HG03196 (cell line): Measurements from ENCODE around the gene SLC35F3.
"Not testable (repeated sequence)": the region's sequence is repeated elsewhere in the genome, so short reads cannot be mapped to it uniquely, and the experiment has no call there.

ENCODE experiments used
- ATAC-seq: cut with Tn5 transposase; IDR thresholded peaks from one replicate; pipeline ENCODE4 v1.9.1; 2021; ENCODE audit not compliant: unreplicated experiment

The SLC35F3 gene

GRCh38 chr1:234243521-234244260 lies 339.2 kb downstream of the SLC35F3 start:
- no peak for ATAC-seq

DNA sequence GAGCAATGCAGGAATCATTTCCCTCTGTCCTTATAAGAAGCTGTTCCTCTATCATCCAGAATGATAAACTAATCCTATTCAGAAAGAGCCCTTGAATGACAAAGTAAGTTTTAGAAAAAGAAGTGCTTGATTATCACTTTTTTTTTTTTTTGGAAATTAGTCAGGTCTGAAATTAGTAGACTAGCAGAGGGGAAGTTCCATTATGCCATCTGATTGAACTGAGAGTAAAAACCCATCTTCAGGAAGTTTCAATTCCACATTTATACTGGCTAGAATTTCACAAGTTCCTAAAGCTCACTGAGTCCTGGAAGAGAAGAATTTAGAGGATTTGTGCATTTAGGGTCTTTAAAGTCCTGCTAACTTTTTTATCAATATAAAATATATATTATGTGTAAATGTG lies 340.0 kb downstream of the SLC35F3 start:
- no peak for ATAC-seq

- peak; percentile 95 for ATAC-seq
These were observed 342.2 kb downstream of the SLC35F3 start for GRCh38 chr1:234246638-234247116.

GRCh38 chr1:234247746-234248145 lies 343.3 kb downstream of the SLC35F3 start:
- not testable (repeated sequence) for ATAC-seq

DNA sequence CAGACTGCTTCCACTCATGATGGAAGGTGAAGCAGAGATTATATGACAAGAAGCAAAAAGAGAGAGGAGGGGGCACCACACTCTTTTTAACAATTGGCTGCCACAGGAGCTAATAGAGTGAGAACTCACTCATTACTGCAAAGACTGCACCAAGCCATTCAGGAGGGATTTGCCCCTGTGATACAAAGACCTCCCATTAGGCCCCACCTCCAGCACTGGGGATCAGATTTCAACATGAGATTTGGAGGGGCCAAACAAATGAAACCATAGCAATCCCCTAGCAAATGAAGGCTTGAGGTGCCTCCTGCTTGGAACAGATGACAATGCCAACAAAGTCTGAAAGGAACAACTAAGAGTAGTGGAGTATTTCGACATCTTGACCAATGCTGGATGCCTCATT lies 346.3 kb downstream of the SLC35F3 start:
- no peak for ATAC-seq

GRCh38 chr1:234253732-234254131 lies 349.3 kb downstream of the SLC35F3 start:
- ATAC-seq = no peak

DNA sequence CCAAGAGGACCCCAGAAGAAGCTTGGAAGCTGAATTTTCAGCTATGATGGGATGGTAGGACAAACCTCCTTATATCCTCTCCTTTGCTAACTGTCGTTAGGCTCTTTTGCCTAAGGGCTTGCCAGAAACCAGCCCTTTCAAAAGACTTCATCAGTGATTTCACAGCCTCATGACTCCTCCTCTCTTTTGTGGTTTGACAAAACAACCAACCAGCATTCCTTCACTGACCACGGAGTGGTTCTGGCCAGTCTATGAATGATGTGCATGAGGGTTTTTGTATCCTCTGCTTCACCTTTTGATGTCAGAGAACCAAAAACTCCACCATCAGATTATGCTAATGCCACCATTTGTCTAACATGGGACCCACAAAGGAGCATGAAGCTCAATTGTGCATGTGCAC lies 351.9 kb downstream of the SLC35F3 start:
- ATAC-seq = no peak

DNA sequence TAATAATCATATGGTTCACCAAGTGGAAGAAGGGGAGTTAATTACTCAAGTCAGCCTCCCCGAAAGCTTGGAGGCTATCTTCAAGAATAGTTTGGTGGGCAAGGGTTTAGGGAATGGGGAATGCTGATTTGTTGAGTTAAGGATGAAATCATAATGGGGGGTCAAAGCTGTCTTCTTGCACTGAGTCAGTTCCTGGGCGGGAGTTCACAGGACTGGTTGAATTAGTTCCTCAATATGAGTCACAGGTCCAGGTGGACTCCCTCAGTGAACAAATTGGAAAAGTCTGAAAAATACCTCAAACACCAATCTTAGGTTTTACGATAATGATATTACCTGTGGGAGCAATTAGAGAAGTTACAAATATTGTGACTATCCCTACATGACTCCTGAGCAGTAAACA lies 353.6 kb downstream of the SLC35F3 start:
- ATAC-seq = no peak

DNA sequence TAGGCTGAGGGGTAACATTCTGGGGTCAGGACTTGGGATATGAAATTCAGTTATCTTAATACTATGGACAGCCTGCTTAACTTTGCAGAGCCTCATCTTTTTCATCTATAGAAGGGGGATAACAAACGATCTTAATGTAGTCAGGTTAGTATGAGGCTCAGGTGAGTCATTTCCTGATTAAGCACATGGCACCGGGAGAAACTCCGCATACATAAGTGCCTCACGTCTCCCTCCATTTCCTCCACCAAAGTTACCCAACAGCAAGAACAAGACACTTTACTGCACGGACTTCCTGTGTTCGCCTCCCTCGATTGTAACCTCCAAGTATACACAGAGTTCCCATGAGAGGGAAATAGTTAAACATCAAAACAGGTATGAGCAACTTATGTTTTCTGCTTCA lies 356.1 kb downstream of the SLC35F3 start:
- no peak for ATAC-seq

- no peak for ATAC-seq
These were observed 357.1 kb downstream of the SLC35F3 start for GRCh38 chr1:234261545-234261944.

DNA sequence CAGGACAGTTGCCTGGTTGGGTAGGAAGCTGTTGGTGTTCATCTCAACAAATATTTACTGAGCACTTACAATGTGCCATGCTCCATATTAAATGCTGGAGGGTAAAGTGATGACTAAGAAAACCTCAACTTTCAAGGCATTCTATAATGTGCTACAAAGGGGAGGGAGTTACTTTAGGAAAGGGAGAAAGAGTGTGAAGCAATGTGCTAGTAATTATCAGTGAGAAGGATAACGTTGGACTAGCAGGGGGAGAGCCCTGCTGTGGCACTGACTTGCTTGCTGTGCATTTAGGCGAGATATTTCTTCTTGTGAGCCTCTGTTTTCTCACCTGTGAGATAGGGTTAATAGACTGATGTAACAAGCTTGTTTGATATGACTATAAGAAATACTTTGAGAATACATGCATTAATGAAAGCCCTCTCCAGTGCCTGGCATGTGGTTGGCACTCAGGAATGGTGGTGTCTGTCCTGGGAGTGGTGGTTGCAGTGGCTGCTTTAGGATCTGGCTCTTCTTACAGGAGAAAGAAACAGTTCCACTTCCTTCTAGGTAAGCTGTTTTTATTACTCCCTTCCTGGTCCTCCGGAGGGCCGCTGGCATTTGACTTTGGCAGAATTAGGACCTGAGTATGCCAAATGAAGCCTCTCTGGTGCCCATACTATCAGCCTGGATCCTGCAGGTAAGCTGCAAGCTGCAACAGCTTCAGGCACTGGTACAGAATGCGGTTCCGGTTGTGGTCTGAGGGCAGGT lies 357.7 kb downstream of the SLC35F3 start:
- no peak for ATAC-seq

- no peak for ATAC-seq
These were observed 358.3 kb downstream of the SLC35F3 start for GRCh38 chr1:234262754-234263105.

GRCh38 chr1:234264832-234265231 lies 360.4 kb downstream of the SLC35F3 start:
- ATAC-seq = no peak

DNA sequence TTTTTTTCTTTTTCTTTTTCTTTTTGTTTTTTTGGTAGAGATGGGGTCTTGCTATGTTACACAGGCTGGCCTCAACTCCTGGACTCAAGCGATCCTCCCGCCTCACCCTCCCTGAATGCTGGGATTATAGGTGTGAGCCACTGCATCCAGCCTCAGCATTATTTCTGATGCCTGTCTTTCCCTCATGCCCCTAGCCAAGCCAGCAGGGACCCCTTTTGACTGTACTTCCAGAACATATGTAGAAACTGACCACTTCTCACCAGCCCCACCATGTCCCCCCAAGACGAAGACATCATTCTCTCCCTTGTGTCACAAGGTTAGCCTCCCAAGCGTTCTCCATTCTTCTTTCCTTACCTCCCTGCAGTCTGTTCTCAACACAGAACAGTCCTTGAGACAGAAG lies 360.8 kb downstream of the SLC35F3 start:
- no peak for ATAC-seq

DNA sequence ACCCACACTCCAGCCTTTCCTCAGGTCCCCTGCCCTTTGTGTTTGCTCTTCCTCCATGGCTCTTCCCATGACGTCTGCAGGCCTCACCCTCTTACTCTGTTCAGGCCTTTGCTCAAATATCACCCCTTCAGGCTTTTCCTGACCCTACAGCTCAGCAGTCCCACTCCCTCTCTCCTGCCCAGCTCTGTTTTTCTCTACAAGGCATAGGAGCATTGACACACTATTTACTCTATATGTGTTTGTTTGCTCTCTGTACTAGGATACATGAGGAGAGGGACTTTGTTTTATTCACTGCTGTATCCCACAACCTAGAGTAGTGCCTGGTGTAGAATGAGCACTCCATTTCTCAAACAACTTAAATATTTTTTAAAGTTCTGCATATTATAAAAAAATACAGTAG lies 361.4 kb downstream of the SLC35F3 start:
- no peak for ATAC-seq

DNA sequence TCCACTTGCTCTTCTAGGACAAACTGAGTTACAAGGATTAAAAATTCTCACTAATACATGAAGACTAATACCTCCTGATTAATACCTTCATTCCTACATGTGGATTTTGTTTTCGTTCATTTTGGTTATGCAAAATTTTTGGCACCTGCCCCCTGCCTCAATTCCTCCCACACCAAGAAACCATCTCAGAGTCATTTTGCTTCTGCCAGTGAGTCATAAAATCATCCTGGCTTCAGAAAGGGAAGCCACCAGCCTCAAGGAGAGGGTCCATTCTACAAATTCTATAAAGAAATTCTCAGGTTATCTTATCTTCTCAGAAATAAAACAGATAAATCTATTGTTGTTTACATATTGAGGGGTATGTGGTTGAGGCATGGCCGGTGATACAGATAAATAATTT lies 365.6 kb downstream of the SLC35F3 start:
- no peak for ATAC-seq

DNA sequence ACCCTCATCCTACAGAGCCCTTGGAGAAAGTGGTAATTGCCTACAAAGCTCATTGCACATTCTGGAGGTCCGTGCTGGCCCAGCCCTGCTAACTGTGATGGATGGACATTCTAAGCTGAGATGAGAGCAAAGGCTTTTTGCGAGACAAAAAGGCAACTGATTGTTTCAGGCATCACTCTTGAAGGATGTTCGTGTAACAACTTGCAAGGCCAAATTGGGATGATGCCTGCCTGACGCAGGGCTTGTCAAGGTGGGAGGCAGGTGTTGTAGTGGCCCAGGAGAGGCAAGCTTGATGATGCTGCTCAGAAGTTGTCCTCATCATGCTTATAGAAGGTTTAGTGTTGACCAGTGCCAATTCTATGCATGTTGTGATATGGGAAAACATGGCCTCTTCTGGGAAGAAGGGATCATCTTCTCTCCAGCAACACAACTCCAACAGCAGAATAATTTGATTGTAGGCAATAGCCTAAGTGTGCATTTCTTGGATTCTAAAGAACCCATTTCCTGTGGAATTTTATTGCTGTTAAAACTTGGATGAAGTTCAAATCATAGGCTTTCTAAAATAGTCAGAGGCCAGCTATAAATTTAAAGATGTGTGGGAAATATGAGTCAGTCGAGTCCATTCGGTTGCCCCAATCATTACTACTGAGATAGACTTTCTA lies 366.2 kb downstream of the SLC35F3 start:
- ATAC-seq = no peak

DNA sequence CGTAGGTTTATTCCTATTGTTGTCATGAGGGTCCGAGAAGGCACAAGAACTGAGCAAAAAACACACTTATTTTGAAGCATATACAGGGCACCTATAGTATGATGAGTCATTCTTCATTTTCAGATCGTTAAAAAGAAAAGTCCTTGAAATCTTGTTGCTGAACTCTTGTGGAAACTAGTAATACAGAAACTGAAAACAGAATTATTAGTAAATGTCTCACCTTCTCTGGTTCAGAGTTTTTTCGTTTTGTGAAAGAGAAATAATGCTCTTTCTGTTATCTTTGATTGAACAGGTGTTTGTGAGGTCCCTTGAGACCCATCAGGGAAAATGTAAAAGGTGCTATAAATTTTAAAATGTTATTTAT lies 366.7 kb downstream of the SLC35F3 start:
- peak; percentile 97 for ATAC-seq

- ATAC-seq = no peak
These were observed 368.3 kb downstream of the SLC35F3 start for GRCh38 chr1:234272656-234273312.

GRCh38 chr1:234273981-234274380 lies 369.5 kb downstream of the SLC35F3 start:
- ATAC-seq = no peak

- ATAC-seq = no peak
These were observed 371.8 kb downstream of the SLC35F3 start for GRCh38 chr1:234276151-234276788.
